GM18526 (cell line): ENCODE data around the gene YTHDF2.

Source experiments
- POLR2A ChIP-seq: IDR thresholded peaks from 3 replicates; pipeline ENCODE4 v1.6.1; 2011; ENCODE audit not compliant: insufficient read length; ENCODE audit errors: extremely low read depth

YTHDF2 gene

GRCh38 chr1:28815533-28816185, 78.9 kb downstream of the YTHDF2 start:
- no peak for TF ChIP-seq POLR2A

- TF ChIP-seq POLR2A, result no peak
These were observed 80.4 kb downstream of the YTHDF2 start for GRCh38 chr1:28817133-28817532.

GRCh38 chr1:28819020-28819419, 82.3 kb downstream of the YTHDF2 start:
- TF ChIP-seq POLR2A, result no peak
